ENCODE measurements around the gene ARHGEF19. TPM values are rescaled to one million over a fixed set of nuclear protein-coding genes. Genes with fewer than 3 reads are reported as not detected.

The ARHGEF19 gene
- total and polyA plus RNA-seq, 10 of the 15 experiments (the other 5 are each of a cell fraction or from before 2014, with no cell fraction given): 0.15 to 2.9 (median 0.67) TPM; not detected in 1

DNA sequence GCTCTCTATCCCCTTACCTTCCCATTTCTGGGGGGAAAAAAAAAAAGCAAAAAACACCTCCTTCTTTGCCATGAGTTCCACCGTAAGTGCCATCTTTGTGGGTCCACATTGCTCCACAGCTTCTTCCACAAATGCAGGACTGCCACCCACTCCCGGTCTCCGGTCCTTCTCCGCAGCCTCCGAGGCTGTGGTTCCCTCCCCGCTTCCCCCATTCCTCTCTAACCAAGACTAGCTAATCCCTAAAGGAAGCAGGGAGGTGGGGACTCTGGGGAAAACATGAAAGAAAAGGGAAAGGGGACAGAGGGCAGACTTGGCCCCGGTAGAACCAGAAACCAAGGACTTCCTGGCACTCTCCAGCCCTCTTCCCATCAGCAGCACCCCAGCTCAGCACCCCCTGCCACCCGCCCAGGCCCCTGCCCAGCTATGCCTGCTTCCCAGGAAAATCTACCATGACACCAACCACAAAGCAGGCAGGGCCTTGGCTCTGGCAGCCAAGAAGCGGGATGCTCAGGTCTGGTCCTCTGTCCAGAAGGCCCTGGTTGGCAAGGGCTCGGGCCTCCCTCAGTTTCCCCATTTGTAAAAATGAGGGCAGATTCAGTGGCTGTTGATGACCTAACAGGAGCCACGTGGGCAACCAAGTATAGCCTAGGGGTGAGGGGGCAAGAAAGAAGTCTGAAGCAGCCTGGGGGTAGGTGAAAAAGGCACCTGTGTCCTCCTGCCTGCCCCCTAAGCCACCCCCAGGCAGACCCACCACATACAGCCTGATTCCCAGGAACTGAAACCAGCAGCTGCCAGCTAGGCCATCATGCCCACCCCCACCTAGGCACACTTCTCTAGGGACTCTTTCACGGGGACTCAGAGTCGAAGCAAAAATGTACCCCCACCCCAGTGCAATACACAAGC is 59.1 kb downstream of the ARHGEF19 start (continued):
- TF ChIP-seq RELA (IDR thresholded peaks at IDR 0.05; ENCODE audit: borderline replicate concordance, partially characterized antibody): no peak
- no peak for TF ChIP-seq SUPT20H (IDR thresholded peaks at IDR 0.05; ENCODE audit: borderline replicate concordance, control insufficient read depth, low read depth, low read length)
- no peak for TF ChIP-seq SREBF2 (IDR thresholded peaks at IDR 0.05; ENCODE audit: low read length)
- no peak for TF ChIP-seq CBX3 (IDR thresholded peaks at IDR 0.05; ENCODE audit: borderline replicate concordance, low read depth)
- no peak for TF ChIP-seq BACH1 (IDR thresholded peaks at IDR 0.05; ENCODE audit: borderline replicate concordance)
- no peak for TF ChIP-seq PKNOX1 (IDR thresholded peaks at IDR 0.05)
- TF ChIP-seq NBN (IDR thresholded peaks at IDR 0.05): no peak
- no peak for TF ChIP-seq GATAD2B (conservative IDR thresholded peaks at IDR 0.05; ENCODE audit: low read depth)
- TF ChIP-seq, protein P1, sequence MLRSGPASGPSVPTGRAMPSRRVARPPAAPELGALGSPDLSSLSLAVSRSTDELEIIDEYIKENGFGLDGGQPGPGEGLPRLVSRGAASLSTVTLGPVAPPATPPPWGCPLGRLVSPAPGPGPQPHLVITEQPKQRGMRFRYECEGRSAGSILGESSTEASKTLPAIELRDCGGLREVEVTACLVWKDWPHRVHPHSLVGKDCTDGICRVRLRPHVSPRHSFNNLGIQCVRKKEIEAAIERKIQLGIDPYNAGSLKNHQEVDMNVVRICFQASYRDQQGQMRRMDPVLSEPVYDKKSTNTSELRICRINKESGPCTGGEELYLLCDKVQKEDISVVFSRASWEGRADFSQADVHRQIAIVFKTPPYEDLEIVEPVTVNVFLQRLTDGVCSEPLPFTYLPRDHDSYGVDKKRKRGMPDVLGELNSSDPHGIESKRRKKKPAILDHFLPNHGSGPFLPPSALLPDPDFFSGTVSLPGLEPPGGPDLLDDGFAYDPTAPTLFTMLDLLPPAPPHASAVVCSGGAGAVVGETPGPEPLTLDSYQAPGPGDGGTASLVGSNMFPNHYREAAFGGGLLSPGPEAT (IDR thresholded peaks at IDR 0.05; ENCODE audit: low read depth): no peak
- TF ChIP-seq ZBED1 (IDR thresholded peaks at IDR 0.05; ENCODE audit: borderline replicate concordance): no peak
- TF ChIP-seq ZNF592 (IDR thresholded peaks at IDR 0.05): no peak
- no peak for TF ChIP-seq POLR2AphosphoS5 (IDR thresholded peaks at IDR 0.05; ENCODE audit: low read length)

All from GM12878 (cell line).